HT1080 (cell line): ENCODE results near the gene NAE1. TPM values are rescaled to one million over a fixed set of nuclear protein-coding genes. Genes with fewer than 3 reads are reported as not detected.
"Not testable (repeated sequence)": the region's sequence is repeated elsewhere in the genome, so short reads cannot be mapped to it uniquely, and the experiment has no call there.

ENCODE experiments used
- DNase-seq: peaks from one replicate; pipeline ENCODE4 v3.0.0-alpha.2; 2015; ENCODE audit warnings: low read depth
- total RNA-seq: library from RNA; depleted of rRNA; stranded (reverse); fragments of >200 nt; shearing (Covaris generic); gene quantifications from 2 replicates; pipeline ENCODE4 v1.2.3, GENCODE V29; 2014; rRNA removed

The NAE1 gene
- total RNA-seq, 1 experiment from 2014 or later: 86.8 TPM

DNA sequence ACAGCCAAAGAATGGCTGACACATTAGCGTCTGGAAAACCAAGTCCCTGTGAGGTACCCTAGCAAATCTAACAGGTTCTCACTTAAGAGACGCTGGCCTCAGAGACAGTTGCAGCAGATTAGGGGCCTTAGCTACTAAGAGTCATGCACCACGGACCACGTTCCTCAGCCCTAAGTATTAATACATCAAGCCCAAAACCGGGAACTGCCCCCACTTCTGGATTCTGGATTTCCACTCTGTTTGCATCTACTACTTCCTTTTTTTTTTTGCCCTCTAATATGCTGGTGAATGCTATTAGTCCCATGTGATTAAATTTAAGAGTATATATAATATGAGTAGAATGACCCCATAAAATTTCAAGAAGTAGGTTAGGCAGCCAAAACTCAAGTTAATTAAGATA lies 28.6 kb downstream of the NAE1 start:
- no peak for DNase-seq

- no peak for DNase-seq
Measured at GRCh38 chr16:66801320-66802105, 29.3 kb downstream of the NAE1 start, which contains the start of gene TERB1. Gene TERB1 (minus strand): TSS chr16:66801584. CDS start chr16:66796798, 4,786 bp downstream.

- no peak for DNase-seq
Measured at GRCh38 chr16:66800856-66801255, 29.9 kb downstream of the NAE1 start.

DNA sequence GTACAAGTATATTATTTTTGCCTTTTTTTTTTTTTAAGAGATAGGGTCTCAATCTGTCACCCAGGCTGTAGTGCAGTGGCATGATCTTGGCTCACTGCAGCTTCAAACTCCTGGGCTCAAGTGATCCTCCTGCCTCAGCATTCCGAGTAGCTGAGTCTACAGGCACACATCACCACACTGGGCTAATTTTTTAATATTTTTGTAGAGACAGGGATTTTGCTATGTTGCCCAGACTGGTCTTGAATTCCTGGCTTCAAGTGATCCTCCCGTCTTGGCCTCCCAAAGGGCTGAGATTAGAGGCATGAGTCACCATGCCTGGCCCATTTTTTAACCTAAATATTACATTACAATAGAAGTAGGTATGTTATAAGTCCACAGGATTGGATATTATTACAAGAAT lies 32.6 kb downstream of the NAE1 start:
- DNase-seq: peak; percentile 32

DNA sequence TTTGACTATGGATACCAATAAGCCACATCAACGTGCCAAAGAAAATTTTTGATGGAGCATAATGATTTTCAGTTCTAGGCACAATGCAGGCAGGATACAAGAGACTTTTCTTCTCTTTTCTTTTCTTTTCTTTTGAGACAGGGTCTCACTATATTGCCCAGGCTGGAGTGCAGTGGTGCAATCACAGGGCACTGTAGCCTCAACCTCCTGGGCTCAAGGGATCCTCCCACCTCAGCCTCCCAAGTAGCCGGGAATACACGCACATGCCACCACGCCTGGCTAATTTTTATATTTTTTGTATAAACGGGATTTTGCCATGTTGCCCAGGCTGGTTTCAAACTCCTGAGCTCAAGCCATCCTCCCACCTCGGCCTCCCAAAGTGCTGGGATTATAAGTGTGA lies 36.8 kb downstream of the NAE1 start:
- not testable (repeated sequence) for DNase-seq

DNA sequence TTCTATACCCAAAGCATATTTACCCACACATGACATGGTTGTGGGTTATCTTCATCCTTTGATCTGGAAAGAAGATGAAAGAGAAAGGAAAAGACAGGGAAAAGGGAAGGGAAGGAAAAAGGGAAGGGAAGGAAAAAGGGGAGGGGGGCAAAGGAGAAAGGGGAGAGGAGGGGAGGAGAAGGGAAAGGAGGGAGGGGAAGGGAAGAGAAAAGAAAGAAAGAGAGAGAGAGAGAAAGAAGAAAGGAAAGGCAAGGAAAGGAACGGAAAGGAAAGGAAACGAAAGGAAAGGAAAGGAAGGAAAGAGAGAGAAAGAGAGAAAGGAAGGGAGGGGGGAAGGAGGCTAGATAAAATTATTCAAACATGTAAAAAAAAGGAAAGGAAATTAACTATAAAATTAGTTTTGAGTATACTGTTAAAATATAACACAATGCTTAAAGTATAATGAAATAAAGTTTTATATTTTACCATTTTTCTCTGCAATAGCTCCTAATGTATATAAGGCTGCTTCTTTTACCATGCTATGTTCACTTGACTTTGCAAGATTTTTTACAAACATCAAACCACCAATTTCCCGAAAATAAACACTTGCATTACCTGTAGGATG lies 40.5 kb downstream of the NAE1 start:
- DNase-seq: no peak

DNA sequence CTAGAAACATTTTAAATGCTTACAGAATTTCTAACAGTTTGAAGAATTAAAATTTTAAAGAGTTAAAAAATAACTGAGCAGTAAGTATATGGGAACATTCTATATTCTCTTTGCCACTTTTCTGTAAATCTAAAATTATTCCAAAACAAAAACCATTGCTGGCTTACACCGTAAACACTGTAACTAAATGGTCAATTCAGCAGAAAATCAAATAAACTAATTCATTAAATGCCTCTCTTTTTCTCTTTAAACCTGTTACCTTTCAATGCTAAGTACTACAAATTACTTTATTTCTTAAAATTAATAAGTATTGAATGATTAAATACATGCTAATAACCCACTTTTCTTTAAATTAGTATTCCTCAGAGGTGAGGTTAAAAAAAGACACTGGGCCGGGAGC lies 43.3 kb downstream of the NAE1 start:
- no peak for DNase-seq

DNA sequence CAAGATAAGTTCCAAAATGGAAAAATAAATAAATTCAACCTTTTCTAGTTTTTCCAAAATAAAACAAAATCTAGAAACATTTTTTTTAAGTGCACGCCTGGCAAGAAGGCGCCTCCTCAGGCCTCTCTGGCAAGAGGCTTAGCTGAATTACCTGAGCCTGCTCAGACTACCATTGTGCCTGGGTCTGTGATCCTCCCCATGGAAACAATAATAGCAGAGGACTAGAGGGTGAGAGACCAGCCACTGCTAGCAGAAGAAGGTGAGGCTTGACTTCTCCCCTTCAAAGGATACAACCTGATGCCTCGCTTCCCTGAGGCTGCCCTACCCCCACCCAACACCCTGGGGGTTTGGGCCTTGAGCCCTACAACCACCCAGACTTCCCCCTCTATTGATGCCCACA lies 44.2 kb downstream of the NAE1 start:
- DNase-seq: no peak

DNA sequence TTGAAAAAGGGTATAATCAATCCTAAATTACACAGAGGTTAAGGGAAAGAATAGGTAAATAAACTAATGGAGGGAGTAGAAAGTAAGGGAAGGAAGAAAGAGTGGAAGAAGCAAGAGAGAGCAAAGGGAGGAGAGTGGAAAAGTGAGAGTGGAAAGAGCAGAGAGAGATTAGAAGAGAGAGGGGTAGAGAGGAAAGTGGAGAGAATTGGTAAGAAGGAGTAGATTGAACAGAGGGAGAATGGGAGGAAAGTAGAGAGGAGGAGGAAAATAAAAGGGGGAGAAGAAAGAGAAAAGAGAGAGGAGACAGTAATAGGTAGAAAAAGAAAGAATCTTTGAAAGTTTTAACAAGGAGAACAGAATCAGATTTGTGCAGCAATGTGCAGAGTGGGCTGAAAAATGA lies 54.3 kb downstream of the NAE1 start:
- no peak for DNase-seq

- DNase-seq: no peak
Measured at GRCh38 chr16:66774981-66775380, 55.8 kb downstream of the NAE1 start.

GRCh38 chr16:66758086-66758485 lies 72.7 kb downstream of the NAE1 start:
- DNase-seq: no peak

DNA sequence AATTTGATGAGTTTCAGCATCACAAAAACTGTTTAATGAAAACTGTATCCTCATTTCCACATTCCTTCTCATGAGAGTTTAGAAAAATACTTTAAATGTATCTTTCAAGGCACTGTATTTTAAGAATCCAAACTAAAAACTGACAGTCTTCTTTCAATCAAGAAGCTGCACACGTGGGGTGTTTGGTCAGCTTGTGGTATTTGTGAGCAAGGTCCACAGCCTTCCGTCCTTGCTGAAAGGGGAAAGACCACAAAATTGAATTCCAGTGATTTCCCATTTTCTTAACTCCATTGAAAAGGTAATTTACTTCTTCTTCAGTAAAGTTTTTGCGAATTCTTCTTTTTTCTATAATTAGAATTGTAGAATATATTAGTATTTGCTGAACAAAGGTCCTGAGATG lies 76.0 kb downstream of the NAE1 start:
- DNase-seq: no peak

- DNase-seq: no peak
Measured at GRCh38 chr16:66754211-66754610, 76.6 kb downstream of the NAE1 start.

- DNase-seq: no peak
Measured at GRCh38 chr16:66752958-66753357, 77.8 kb downstream of the NAE1 start.

Other genes with a start within 250 kb of the NAE1 start
- gene CMTM3, start 226.3 kb downstream of the NAE1 start, total RNA-seq: 24.0 and 40.9 TPM in 2 replicates
- 27.0 and 34.4 TPM in 2 replicates for gene CMTM4, start 134.2 kb downstream of the NAE1 start, total RNA-seq
- 29.6 and 52.9 TPM in 2 replicates for gene DYNC1LI2, start 79.4 kb downstream of the NAE1 start, total RNA-seq
- gene TERB1, start 29.4 kb downstream of the NAE1 start, total RNA-seq: not detected in 2 replicates
- not detected in 2 replicates for gene CA7, start 13.4 kb upstream of the NAE1 start, total RNA-seq
- 10.6 and 12.1 TPM in 2 replicates for gene PDP2, start 49.5 kb upstream of the NAE1 start, total RNA-seq
- gene CDH16, start 87.9 kb upstream of the NAE1 start, total RNA-seq: not detected in 2 replicates
- 0.13 TPM in 1 of 2 replicates, not detected in the other for gene RRAD, start 94.6 kb upstream of the NAE1 start, total RNA-seq
- 230 and 244 TPM in 2 replicates for gene CIAO2B, start 103.4 kb upstream of the NAE1 start, total RNA-seq
- 19.3 and 24.0 TPM in 2 replicates for gene CES2, start 104.5 kb upstream of the NAE1 start, total RNA-seq
- 0.53 and 1.2 TPM in 2 replicates for gene CES3, start 130.3 kb upstream of the NAE1 start, total RNA-seq
- not detected in 2 replicates for gene CES4A, start 157.6 kb upstream of the NAE1 start, total RNA-seq
- gene CBFB, start 198.2 kb upstream of the NAE1 start, total RNA-seq: 62.7 and 93.7 TPM in 2 replicates